ENCODE measurements around the gene BBOX1.
"Not testable (repeated sequence)": the region's sequence is repeated elsewhere in the genome, so short reads cannot be mapped to it uniquely, and the experiment has no call there.

BBOX1 gene

GRCh38 chr11:27085605-27086004, 45.0 kb downstream of the BBOX1 start:
- DNase-seq = no peak

GRCh38 chr11:27087432-27087831, 46.8 kb downstream of the BBOX1 start:
- peak; percentile 21 for DNase-seq

GRCh38 chr11:27088353-27088752, 47.7 kb downstream of the BBOX1 start:
- DNase-seq = no peak

- DNase-seq = no peak
These were observed 49.1 kb downstream of the BBOX1 start for GRCh38 chr11:27089746-27090145.

GRCh38 chr11:27090357-27090948, 49.8 kb downstream of the BBOX1 start:
- DNase-seq = not testable (repeated sequence)

- DNase-seq = no peak
These were observed 53.5 kb downstream of the BBOX1 start for GRCh38 chr11:27094120-27094519.

GRCh38 chr11:27095059-27095458, 54.4 kb downstream of the BBOX1 start:
- no peak for DNase-seq

- DNase-seq = no peak
These were observed 55.3 kb downstream of the BBOX1 start for GRCh38 chr11:27095887-27096286.

- no peak for DNase-seq
These were observed 56.9 kb downstream of the BBOX1 start for GRCh38 chr11:27097551-27097950.

GRCh38 chr11:27100534-27100933, 59.9 kb downstream of the BBOX1 start:
- no peak for DNase-seq

- no peak for DNase-seq
These were observed 66.9 kb downstream of the BBOX1 start for GRCh38 chr11:27107548-27107947.

GRCh38 chr11:27108809-27109208, 68.2 kb downstream of the BBOX1 start:
- DNase-seq = no peak

GRCh38 chr11:27111896-27112295, 71.3 kb downstream of the BBOX1 start:
- DNase-seq = no peak

- no peak for DNase-seq
These were observed 72.3 kb downstream of the BBOX1 start for GRCh38 chr11:27112946-27113345.

- DNase-seq = no peak
These were observed 74.5 kb downstream of the BBOX1 start for GRCh38 chr11:27115051-27115650.

GRCh38 chr11:27116684-27117083, 76.1 kb downstream of the BBOX1 start:
- peak; percentile 57 for DNase-seq

GRCh38 chr11:27118371-27118770, 77.8 kb downstream of the BBOX1 start:
- peak; percentile 5 for DNase-seq

- DNase-seq = no peak
These were observed 78.3 kb downstream of the BBOX1 start for GRCh38 chr11:27118949-27119348.

GRCh38 chr11:27119396-27119795, 78.8 kb downstream of the BBOX1 start:
- no peak for DNase-seq

- peak; percentile 6 for DNase-seq
These were observed 79.6 kb downstream of the BBOX1 start for GRCh38 chr11:27120211-27120610.

GRCh38 chr11:27122001-27122400, 81.4 kb downstream of the BBOX1 start:
- no peak for DNase-seq

- peak; percentile 16 for DNase-seq
These were observed 84.1 kb downstream of the BBOX1 start for GRCh38 chr11:27124514-27125264.

GRCh38 chr11:27129686-27130085, 89.1 kb downstream of the BBOX1 start:
- DNase-seq = no peak

- no peak for DNase-seq
These were observed 90.2 kb downstream of the BBOX1 start for GRCh38 chr11:27130806-27131205.

Data from EL (cell line).